Spinal cord (tissue), 10 donors: ENCODE data around the gene APOBEC3B. TPM values are rescaled to one million over a fixed set of nuclear protein-coding genes. Genes with fewer than 3 reads are reported as not detected.
"Not testable (repeated sequence)": the region's sequence is repeated elsewhere in the genome, so short reads cannot be mapped to it uniquely, and the experiment has no call there.

Experiments
- DNase-seq, 6 donors: peaks; one replicate each; pipeline versions ENCODE4 v3.0.0 to v3.0.0-alpha.2; 2013 to 2015; ENCODE audit warnings: low spot score in 6 of 6, low read depth in 4 of 6
- H3K27ac ChIP-seq: one replicate; pipeline ENCODE4 v1.5.1; 2013; ENCODE audit warnings: low read depth, low read length, control low read depth
- H3K27me3 ChIP-seq: one replicate; pipeline ENCODE4 v1.6.1; 2013; ENCODE audit warnings: low read length; ENCODE audit not compliant: control insufficient read depth, insufficient read depth
- H3K36me3 ChIP-seq: one replicate; pipeline ENCODE4 v1.6.1; 2013; ENCODE audit warnings: low read length; ENCODE audit not compliant: control insufficient read depth, insufficient read depth
- H3K4me1 ChIP-seq: one replicate; pipeline ENCODE4 v1.6.1; 2013; ENCODE audit warnings: low read length; ENCODE audit not compliant: control insufficient read depth, insufficient read depth
- H3K4me3 ChIP-seq: one replicate; pipeline ENCODE4 v1.5.1; 2013; ENCODE audit warnings: low read depth, low read length, control low read depth
- H3K9me3 ChIP-seq: one replicate; pipeline ENCODE4 v1.6.1; 2013; ENCODE audit warnings: low read length; ENCODE audit not compliant: control insufficient read depth, insufficient read depth
- WGBS: methylation state at CpG from one replicate; pipeline ENCODE4 v1.1.5; 2013; ENCODE audit warnings: missing lambda C conversion rate; ENCODE audit not compliant: insufficient coverage; 5-methylcytosine and 5-hydroxymethylcytosine counted together
- polyA plus RNA-seq, 2 donors: library from polyadenylated mRNA; unstranded; fragments of 120-200 nt; gene quantifications; one replicate each; pipeline ENCODE4 v1.2.1, GENCODE V29; 2013; ENCODE audit not compliant: insufficient read length in 2 of 2
- total RNA-seq, 2 donors: library from RNA; depleted of rRNA in 1 of 2; stranded (reverse); fragments of 120-200 nt in 1 of 2; fragments of >200 nt in 1 of 2; gene quantifications; one replicate each; pipeline versions ENCODE4 v1.2.3 to v1.2.4, GENCODE V29; 2013 to 2014
- donor health status: healthy.

APOBEC3B gene
- total and polyA plus RNA-seq, 4 donors = 1.1 to 2.6 (median 2.2) TPM

GRCh38 chr22:38973289-38974169, 8.6 kb upstream of the APOBEC3B start:
- DNase-seq = peak in 2 of 6 donors; percentile 5 to 45
- Histone ChIP-seq H3K9me3 (no peaks in the 10 kb centered on the region), H3K4me3 (no peak overlapping the region), H3K27me3 (no peaks in the 10 kb centered on the region), H3K36me3 (no peaks in the 10 kb centered on the region), H3K27ac (no peak overlapping the region), H3K4me1 (no peaks in the 10 kb centered on the region)
- WGBS = 49% methylated on average over 11 of the region's 15 CpGs

GRCh38 chr22:38974170-38974825, 7.8 kb upstream of the APOBEC3B start:
- no peak overlapping the region for H3K27ac ChIP-seq
- no peaks in the 10 kb centered on the region for H3K36me3 ChIP-seq
- no peak overlapping the region for H3K4me3 ChIP-seq
- H3K27me3 ChIP-seq = no peaks in the 10 kb centered on the region
- WGBS = 85% methylated on average over 18 of the region's 18 CpGs
- H3K4me1 ChIP-seq = no peaks in the 10 kb centered on the region
- DNase-seq = no peak
- H3K9me3 ChIP-seq = no peaks in the 10 kb centered on the region

- no peak for DNase-seq
- H3K27ac ChIP-seq = no peak overlapping the region
- H3K27me3 ChIP-seq = no peaks in the 10 kb centered on the region
- no peak overlapping the region for H3K4me3 ChIP-seq
- 89% methylated on average over 4 of the region's 7 CpGs for WGBS
- no peaks in the 10 kb centered on the region for H3K36me3 ChIP-seq
- no peaks in the 10 kb centered on the region for H3K4me1 ChIP-seq
- H3K9me3 ChIP-seq = no peaks in the 10 kb centered on the region
Measured at GRCh38 chr22:38974826-38975175, 7.3 kb upstream of the APOBEC3B start.

GRCh38 chr22:38977289-38977688, 4.9 kb upstream of the APOBEC3B start:
- DNase-seq, H3K4me3 ChIP-seq, H3K27ac ChIP-seq, H3K36me3 ChIP-seq, H3K27me3 ChIP-seq, H3K9me3 ChIP-seq: not testable (repeated sequence)
- peaks cover 15% of the 10 kb centered on the region for H3K4me1 ChIP-seq
- 93% methylated on average over 3 of the region's 4 CpGs for WGBS

- H3K27ac ChIP-seq, H3K27me3 ChIP-seq, H3K4me3 ChIP-seq, H3K9me3 ChIP-seq, DNase-seq, H3K36me3 ChIP-seq: not testable (repeated sequence)
- WGBS = 61% methylated on average over 10 of the region's 10 CpGs
- H3K4me1 ChIP-seq = peaks cover 21% of the 10 kb centered on the region
Measured at GRCh38 chr22:38980587-38980986, 1.6 kb upstream of the APOBEC3B start.

- peak in 3 of 6 donors; percentile 1 to 38 (median 4) for DNase-seq
- WGBS = 44% methylated on average over 11 of the region's 27 CpGs
- H3K9me3 ChIP-seq = peaks cover 2% of the 10 kb centered on the region
- H3K4me1 ChIP-seq = peaks cover 21% of the 10 kb centered on the region
- peak overlapping the region; percentile 51 for H3K4me3 ChIP-seq
- peak overlapping the region; percentile 64 for H3K27ac ChIP-seq
- no peaks in the 10 kb centered on the region for H3K36me3 ChIP-seq
- H3K27me3 ChIP-seq = no peaks in the 10 kb centered on the region
Measured at GRCh38 chr22:38981005-38981991, 849 bp upstream of the APOBEC3B start.

GRCh38 chr22:38984224-38984623, 2.1 kb downstream of the APOBEC3B start:
- Histone ChIP-seq H3K9me3 (peaks cover 2% of the 10 kb centered on the region), H3K4me3 (no peak overlapping the region), H3K4me1 (peaks cover 21% of the 10 kb centered on the region), H3K27ac (no peak overlapping the region), H3K27me3 (no peaks in the 10 kb centered on the region), H3K36me3 (no peaks in the 10 kb centered on the region)
- DNase-seq = no peak
- no CpG with 5 or more reads among the region's 2 CpGs for WGBS

GRCh38 chr22:38984784-38985757, 2.9 kb downstream of the APOBEC3B start:
- not testable (repeated sequence) for H3K9me3 ChIP-seq, H3K27ac ChIP-seq, H3K27me3 ChIP-seq, H3K4me3 ChIP-seq, DNase-seq, H3K36me3 ChIP-seq
- WGBS = 93% methylated on average over 6 of the region's 9 CpGs
- peaks cover 21% of the 10 kb centered on the region for H3K4me1 ChIP-seq
